NB4 (cell line): ENCODE data around the gene HEXB.

Source experiments
- CTCF ChIP-seq: IDR thresholded peaks from one replicate; pipeline ENCODE4 v1.5.1; 2012; ENCODE audit warnings: low read depth, low read length
- MAX ChIP-seq: IDR thresholded peaks from 2 replicates; pipeline ENCODE4 v1.6.1; 2011; ENCODE audit warnings: low read depth, low read length
- MYC ChIP-seq: IDR thresholded peaks from 2 replicates; pipeline ENCODE4 v1.6.1; 2011; ENCODE audit warnings: low read depth, low read length
- POLR2A ChIP-seq: IDR thresholded peaks from 2 replicates; pipeline ENCODE4 v1.6.1; 2011; ENCODE audit warnings: mild to moderate bottlenecking; ENCODE audit not compliant: insufficient read length; ENCODE audit errors: extremely low read depth

- TF ChIP-seq CTCF, result no peak
- no peak for TF ChIP-seq POLR2A
- TF ChIP-seq MAX, result no peak
- TF ChIP-seq MYC, result no peak
These were observed 48.5 kb upstream of the HEXB start for GRCh38 chr5:74636552-74636951.
